OCI-LY1 (cell line): Measurements from ENCODE around the gene MTOR.

Experiments used
- EZH2 ChIP-seq: fragments of 200-600 bp; sonication (generic), shearing (Covaris generic); IDR thresholded peaks from 2 replicates; pipeline ENCODE4 v1.8.0; 2017; ENCODE audit warnings: borderline replicate concordance, mixed run types, mild to moderate bottlenecking, antibody characterized with exemption, low read length, moderate library complexity, mixed read lengths
- TF ChIP-seq, protein P1 (sequence below): fragments of 200-600 bp; sonication (generic), shearing (Covaris generic); IDR thresholded peaks from 2 replicates; pipeline ENCODE4 v1.5.1; 2017; ENCODE audit warnings: mild to moderate bottlenecking, antibody characterized with exemption, low read length, moderate library complexity, mixed read lengths

DNA sequence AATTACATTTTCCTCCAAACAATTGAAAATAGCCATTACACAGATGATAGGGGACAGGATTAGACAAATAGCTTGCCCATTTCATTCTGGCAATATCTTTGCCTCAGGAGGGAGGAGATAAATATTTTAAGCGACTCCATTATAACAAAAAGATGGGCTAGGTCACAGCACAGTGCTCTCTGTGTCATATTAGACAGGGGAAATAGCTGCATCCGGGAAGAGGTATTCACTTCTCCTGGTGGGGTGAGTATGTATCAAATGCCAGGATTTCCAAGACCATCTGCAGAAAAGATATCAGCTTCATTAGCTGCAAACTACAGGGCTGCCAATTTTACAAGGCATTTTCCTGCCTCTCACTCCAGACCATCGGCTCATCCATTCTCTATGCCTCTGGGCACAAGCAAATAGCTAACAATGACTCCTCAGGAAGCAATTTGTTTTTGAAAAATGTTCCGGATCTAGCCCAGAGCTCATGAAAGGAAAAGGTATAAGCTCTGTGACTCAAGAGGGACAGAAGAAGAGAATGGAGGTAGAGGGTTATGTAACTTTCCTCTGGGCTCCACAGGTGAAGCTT is 115.1 kb downstream of the MTOR start:
- no peak for TF ChIP-seq EZH2
- TF ChIP-seq, protein P1, sequence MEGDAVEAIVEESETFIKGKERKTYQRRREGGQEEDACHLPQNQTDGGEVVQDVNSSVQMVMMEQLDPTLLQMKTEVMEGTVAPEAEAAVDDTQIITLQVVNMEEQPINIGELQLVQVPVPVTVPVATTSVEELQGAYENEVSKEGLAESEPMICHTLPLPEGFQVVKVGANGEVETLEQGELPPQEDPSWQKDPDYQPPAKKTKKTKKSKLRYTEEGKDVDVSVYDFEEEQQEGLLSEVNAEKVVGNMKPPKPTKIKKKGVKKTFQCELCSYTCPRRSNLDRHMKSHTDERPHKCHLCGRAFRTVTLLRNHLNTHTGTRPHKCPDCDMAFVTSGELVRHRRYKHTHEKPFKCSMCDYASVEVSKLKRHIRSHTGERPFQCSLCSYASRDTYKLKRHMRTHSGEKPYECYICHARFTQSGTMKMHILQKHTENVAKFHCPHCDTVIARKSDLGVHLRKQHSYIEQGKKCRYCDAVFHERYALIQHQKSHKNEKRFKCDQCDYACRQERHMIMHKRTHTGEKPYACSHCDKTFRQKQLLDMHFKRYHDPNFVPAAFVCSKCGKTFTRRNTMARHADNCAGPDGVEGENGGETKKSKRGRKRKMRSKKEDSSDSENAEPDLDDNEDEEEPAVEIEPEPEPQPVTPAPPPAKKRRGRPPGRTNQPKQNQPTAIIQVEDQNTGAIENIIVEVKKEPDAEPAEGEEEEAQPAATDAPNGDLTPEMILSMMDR: no peak
